Naive B cell (primary cell): ENCODE measurements around the gene METTL14. TPM values are rescaled to one million over a fixed set of nuclear protein-coding genes. Genes with fewer than 3 reads are reported as not detected.
A peak's percentile ranks its signal among the peaks of the same experiment; 100 is the strongest.

ENCODE experiments used
- ATAC-seq, 2 donors: fragments of 150-1000 bp; cut with Tn5 transposase; 2 replicates each; pipeline ENCODE4 v1.10.0; 2021; ENCODE audit warnings: low read depth in 2 of 2, mild to moderate bottlenecking in 2 of 2, moderate library complexity in 2 of 2
- DNase-seq: peaks from one replicate; pipeline ENCODE4 v3.0.0; 2022
- H3K27ac Mint-ChIP-seq, 6 donors: one replicate each; pipeline ENCODE4 v1.8.0; 2020 to 2022; ENCODE audit warnings: mild to moderate bottlenecking in 6 of 6, mixed read lengths in 6 of 6, moderate library complexity in 5 of 6, inconsistent platforms in 2 of 6
- H3K27me3 Mint-ChIP-seq, 3 donors: one replicate each; pipeline ENCODE4 v1.8.0; 2021 to 2022; ENCODE audit warnings: mixed read lengths in 3 of 3, mild to moderate bottlenecking in 1 of 3
- H3K36me3 Mint-ChIP-seq, 2 donors: one replicate each; pipeline ENCODE4 v1.8.0; 2020 to 2022; ENCODE audit warnings: mixed read lengths in 2 of 2, inconsistent platforms in 1 of 2, mild to moderate bottlenecking in 1 of 2
- H3K4me1 Mint-ChIP-seq, 3 donors: one replicate each; pipeline ENCODE4 v1.8.0; 2020 to 2022; ENCODE audit warnings: mixed read lengths in 3 of 3, inconsistent platforms in 1 of 3, mild to moderate bottlenecking in 1 of 3, moderate library complexity in 1 of 3
- H3K4me3 Mint-ChIP-seq, 8 donors: one replicate each; pipeline ENCODE4 v1.8.0; 2020 to 2022; ENCODE audit warnings: mild to moderate bottlenecking in 8 of 8, mixed read lengths in 8 of 8, moderate library complexity in 8 of 8, inconsistent platforms in 2 of 8
- H3K9me3 Mint-ChIP-seq, 7 donors: one replicate each; pipeline ENCODE4 v1.8.0; 2020 to 2022; ENCODE audit warnings: mixed read lengths in 7 of 7, mild to moderate bottlenecking in 5 of 7, inconsistent platforms in 2 of 7, moderate library complexity in 1 of 7
- polyA plus RNA-seq, 6 donors: library from polyadenylated mRNA; unstranded; fragments of 300-500 nt; fragmentation: Illumina TruSeq; gene quantifications; one replicate each; pipeline ENCODE4 v1.2.3, GENCODE V29; 2021; ENCODE audit warnings: low read depth in 6 of 6

Gene METTL14
- polyA plus RNA-seq, 6 donors from 2014 or later, result 17.4 to 47.1 (median 35.5) TPM

DNA sequence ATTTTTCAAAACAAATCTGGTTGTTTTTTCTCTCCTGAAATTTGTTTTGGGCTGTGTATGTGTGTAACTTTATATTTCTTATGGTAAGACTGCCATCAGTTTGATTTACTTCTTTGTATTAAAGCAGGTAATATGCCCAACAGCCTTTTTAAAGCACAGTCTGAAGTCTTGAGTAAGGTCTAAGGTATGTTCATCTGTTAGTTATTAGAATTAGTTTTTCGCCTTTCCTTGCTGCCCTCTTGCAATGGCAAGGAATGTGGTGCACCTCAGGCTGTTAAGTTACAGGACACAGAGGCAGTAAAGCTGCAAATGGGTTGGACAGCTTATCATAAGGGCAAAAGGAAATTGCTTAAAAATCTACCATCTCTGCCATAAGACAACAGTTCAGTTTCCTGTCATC, 71.8 kb downstream of the METTL14 start:
- no peaks in the 10 kb centered on the region for H3K27me3 Mint-ChIP-seq
- H3K9me3 Mint-ChIP-seq, result no peaks in the 10 kb centered on the region
- no peak overlapping the region for H3K4me3 Mint-ChIP-seq
- peaks cover 21 to 23% (median 22%) of the 10 kb centered on the region in 3 donors for H3K4me1 Mint-ChIP-seq
- peaks cover 0 to 20% of the 10 kb centered on the region in 2 donors for H3K36me3 Mint-ChIP-seq
- no peak overlapping the region for H3K27ac Mint-ChIP-seq
- no peak for DNase-seq
- no peak for ATAC-seq

DNA sequence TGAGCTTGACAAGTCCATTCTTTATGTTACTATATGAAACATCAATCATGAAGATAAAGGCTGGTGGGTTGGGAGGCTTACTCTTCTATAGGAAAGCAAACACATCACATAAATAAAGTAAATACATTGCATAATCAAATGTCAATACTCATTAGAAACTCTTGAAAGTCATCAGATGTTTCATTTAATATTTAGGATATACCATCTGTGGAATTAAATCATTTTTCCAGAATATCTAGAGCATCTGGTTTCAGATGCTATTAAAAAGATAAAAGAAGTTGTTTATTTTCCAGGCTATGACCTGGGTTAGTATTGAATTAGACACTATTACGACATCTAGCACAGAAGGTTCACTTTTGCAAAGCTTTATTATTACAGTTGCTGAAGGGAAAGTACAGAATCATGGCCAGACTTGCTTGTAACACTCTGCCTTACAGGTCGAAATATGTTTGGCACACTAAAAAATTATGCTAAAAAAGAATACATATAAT, 72.6 kb downstream of the METTL14 start:
- Mint-ChIP-seq H3K27ac (no peak overlapping the region), H3K36me3 (peaks cover 0 to 16% of the 10 kb centered on the region in 2 donors), H3K9me3 (no peaks in the 10 kb centered on the region), H3K4me3 (no peak overlapping the region), H3K27me3 (no peaks in the 10 kb centered on the region), H3K4me1 (peaks cover 21 to 23% (median 22%) of the 10 kb centered on the region in 3 donors)
- ATAC-seq, result no peak
- no peak for DNase-seq

DNA sequence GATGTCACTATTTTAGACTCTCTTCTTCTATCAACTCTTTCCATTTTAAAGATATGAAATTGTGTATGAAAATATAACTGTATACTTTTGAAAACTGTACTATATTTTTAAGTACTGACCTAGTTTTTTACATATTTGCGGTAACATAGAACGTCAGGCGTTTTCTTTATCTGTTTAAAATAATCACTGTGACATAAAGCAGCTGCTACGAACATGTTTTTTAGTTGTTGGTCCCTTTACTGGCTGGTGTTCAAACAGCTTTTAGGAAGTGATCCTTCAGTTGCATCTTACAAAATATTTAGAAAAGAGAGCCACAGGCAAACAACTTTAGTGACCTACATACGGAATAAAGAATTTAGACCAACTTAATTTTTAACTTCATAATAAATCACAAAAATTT, 73.1 kb downstream of the METTL14 start:
- no peak overlapping the region for H3K27ac Mint-ChIP-seq
- peaks cover 21 to 23% (median 22%) of the 10 kb centered on the region in 3 donors for H3K4me1 Mint-ChIP-seq
- H3K27me3 Mint-ChIP-seq, result no peaks in the 10 kb centered on the region
- H3K9me3 Mint-ChIP-seq, result no peaks in the 10 kb centered on the region
- no peak for DNase-seq
- H3K4me3 Mint-ChIP-seq, result no peak overlapping the region
- H3K36me3 Mint-ChIP-seq, result peaks cover 0 to 13% of the 10 kb centered on the region in 2 donors
- ATAC-seq, result no peak

DNA sequence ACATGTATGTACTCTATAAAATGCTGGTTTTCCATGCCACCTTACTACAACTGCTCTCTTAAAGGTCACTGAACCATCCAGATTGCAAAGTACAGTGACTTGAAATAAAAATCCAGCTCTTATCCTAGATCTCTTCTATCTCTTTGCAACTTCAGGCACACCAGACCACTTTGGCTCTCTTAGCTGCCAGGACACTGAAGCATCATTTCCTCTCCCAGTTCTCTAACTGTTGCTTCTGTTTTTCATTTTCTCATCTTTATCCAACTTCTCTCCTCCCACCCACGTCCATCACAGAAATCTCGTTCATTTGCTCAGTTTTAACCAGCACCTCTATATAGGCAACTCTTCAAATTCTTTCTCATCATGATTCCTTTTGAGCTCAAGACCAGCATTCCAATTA, 74.3 kb downstream of the METTL14 start:
- peak overlapping the region in 1 of 6 donors; percentile 15 for H3K27ac Mint-ChIP-seq
- no peak overlapping the region for H3K4me3 Mint-ChIP-seq
- ATAC-seq, result no peak
- peaks cover 21 to 23% (median 22%) of the 10 kb centered on the region in 3 donors for H3K4me1 Mint-ChIP-seq
- peaks cover 9 to 23% of the 10 kb centered on the region in 2 donors for H3K36me3 Mint-ChIP-seq
- no peak for DNase-seq
- H3K9me3 Mint-ChIP-seq, result no peaks in the 10 kb centered on the region
- H3K27me3 Mint-ChIP-seq, result no peaks in the 10 kb centered on the region

DNA sequence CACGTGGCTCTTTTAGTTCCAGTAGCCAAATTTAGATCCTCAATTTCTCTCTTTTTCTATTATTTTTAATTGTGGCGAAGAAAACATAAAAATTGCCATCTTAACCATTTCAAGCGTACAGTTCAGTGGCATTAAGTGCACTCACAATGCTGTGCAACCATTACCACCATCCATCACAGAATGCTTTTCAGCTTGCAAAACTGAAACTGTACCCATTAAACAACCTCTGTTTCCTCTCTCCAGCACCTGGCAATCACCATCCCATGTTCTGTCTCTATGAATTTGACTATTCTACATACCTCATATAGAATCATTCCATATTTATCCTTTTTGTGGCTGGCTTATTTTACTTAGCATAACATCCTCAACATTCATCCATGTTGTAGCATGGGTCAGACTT, 74.9 kb downstream of the METTL14 start:
- no peaks in the 10 kb centered on the region for H3K27me3 Mint-ChIP-seq
- peak overlapping the region in 2 of 8 donors; percentile 21 to 23 for H3K4me3 Mint-ChIP-seq
- H3K9me3 Mint-ChIP-seq, result no peaks in the 10 kb centered on the region
- ATAC-seq, result peak; percentile 7 to 12
- H3K36me3 Mint-ChIP-seq, result peaks cover 9 to 23% of the 10 kb centered on the region in 2 donors
- DNase-seq, result no peak
- peak overlapping the region in 2 of 6 donors; percentile 1 to 34 for H3K27ac Mint-ChIP-seq
- H3K4me1 Mint-ChIP-seq, result peaks cover 21 to 23% (median 22%) of the 10 kb centered on the region in 3 donors

DNA sequence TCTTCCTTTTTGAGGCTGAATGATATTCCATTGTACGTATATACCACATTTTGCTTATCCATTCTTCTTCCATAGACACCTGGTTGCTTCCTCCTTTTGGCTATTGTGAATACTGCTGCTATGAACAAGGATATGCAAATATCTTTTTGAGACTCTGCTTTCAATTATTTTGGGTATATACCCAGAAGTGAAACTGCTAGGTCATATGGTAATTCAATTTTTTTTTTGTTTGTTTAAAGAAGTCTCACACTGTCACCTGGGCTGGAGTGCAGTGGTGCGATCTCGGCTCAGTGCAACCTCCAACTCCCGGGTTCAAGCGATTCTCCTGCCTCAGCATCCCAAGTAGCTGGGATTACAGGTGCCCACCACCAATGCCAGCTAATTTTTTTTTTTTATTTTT, 75.3 kb downstream of the METTL14 start:
- H3K27ac Mint-ChIP-seq, result peak overlapping the region in 3 of 6 donors; percentile 1 to 63 (median 34)
- DNase-seq, result peak; percentile 60

DNA sequence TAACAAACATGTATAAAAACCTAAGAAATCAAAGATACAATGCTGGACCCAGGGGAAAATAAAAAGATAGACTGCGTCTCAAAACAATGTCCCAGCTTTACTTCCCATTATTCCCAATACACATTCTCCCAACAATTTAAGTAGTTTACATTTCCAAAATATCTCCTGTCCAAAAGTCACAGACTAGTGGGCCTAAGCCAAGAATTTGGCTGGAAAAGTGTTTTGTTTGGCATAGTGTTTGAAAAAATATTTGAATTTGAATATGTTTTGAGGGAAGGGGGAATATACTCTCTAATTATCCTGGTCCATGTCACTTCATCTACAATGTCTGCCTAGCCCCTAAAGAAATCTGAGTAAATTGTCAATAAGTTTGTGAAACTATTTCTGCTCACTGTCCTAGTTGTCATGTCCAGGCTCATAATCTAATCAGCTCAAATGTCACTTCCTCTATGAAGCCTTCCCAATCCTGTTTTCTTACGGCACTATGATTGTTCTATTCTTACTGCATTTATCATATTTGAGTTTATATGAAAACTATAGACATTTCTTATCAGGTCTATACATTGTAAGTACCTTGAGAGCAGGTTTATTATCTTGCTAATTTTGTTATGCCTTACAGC, 76.3 kb downstream of the METTL14 start:
- Mint-ChIP-seq H3K9me3 (no peaks in the 10 kb centered on the region), H3K27ac (peak overlapping the region in 2 of 6 donors; percentile 15 to 39), H3K36me3 (peaks cover 9 to 24% of the 10 kb centered on the region in 2 donors), H3K4me1 (peaks cover 21 to 23% (median 22%) of the 10 kb centered on the region in 3 donors), H3K4me3 (peak overlapping the region in 1 of 8 donors; percentile 10), H3K27me3 (no peaks in the 10 kb centered on the region)
- DNase-seq, result no peak
- no peak for ATAC-seq

More for the DNA sequence above, 75.3 kb downstream of the METTL14 start:
- Mint-ChIP-seq H3K4me1 (peaks cover 21 to 23% (median 22%) of the 10 kb centered on the region in 3 donors), H3K4me3 (peak overlapping the region in 6 of 8 donors; percentile 17 to 71 (median 40)), H3K36me3 (peaks cover 9 to 23% of the 10 kb centered on the region in 2 donors), H3K9me3 (no peaks in the 10 kb centered on the region), H3K27me3 (no peaks in the 10 kb centered on the region)
- ATAC-seq, result peak; percentile 97 to 99

DNA sequence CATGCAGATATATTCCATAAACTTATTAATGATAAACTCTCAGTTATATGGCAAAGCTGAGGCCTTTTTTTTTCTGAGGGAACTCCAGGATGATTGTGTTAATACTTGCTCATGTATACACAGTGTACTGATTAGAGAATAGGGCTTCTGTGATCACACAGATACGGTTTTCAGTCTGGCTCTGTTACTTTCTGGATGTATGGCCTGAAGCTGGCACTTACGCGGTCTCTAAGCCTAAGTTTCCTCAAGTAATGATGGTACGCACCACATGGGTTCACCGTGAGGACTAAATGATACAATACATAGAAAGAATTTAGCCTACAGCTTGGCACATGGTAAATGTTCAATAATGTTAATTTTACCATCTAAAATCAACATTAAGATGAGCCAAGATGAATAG, 77.0 kb downstream of the METTL14 start:
- no peaks in the 10 kb centered on the region for H3K9me3 Mint-ChIP-seq
- peaks cover 9 to 26% of the 10 kb centered on the region in 2 donors for H3K36me3 Mint-ChIP-seq
- H3K4me1 Mint-ChIP-seq, result peaks cover 21 to 23% (median 22%) of the 10 kb centered on the region in 3 donors
- no peak overlapping the region for H3K4me3 Mint-ChIP-seq
- ATAC-seq (no peak), DNase-seq (no peak)
- peak overlapping the region in 1 of 6 donors; percentile 24 for H3K27ac Mint-ChIP-seq
- H3K27me3 Mint-ChIP-seq, result no peaks in the 10 kb centered on the region

DNA sequence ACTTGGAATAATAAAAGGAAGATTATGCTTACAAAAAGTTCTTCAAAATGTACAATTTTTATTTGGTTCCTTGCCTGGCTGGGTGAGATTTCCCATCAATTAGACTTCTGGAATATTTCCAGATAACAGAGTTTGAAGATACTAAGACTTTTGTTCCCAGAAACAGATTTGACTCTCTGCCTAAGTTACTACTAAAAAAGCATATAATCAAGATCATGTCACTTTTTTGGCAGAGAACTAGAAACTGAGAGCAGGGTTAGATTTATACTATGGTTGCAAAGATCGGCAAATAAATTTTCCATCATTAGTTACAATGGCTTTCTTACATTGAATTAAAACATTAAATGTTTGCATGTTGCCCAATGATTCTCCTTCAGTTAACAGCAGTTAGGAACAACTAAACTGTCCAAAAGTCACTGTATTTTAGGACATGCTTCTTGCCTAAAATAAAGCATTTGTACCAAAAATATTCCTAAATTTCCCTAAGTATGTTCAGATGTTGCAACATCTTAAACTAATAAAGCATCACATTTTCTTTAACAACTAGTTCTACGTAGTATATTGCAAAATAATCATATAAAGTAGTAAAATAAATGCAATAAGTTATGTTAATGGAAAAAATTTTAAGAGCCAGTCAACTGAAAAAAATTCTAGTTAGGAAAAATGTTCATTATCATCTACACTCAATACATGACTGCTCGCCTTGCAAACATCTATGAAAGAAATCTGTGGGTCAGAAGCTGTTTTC, 77.7 kb downstream of the METTL14 start:
- Mint-ChIP-seq H3K4me3 (no peak overlapping the region), H3K27me3 (no peaks in the 10 kb centered on the region), H3K27ac (no peak overlapping the region), H3K9me3 (no peaks in the 10 kb centered on the region), H3K36me3 (peaks cover 9 to 20% of the 10 kb centered on the region in 2 donors), H3K4me1 (peaks cover 21 to 23% (median 22%) of the 10 kb centered on the region in 3 donors)
- DNase-seq (no peak), ATAC-seq (no peak)

Other genes starting within 250 kb of the METTL14 start
- gene SEC24D, start 150.7 kb downstream of the METTL14 start, polyA plus RNA-seq, result 10 to 100 TPM; 10.7 to 13.8 (median 11.3) TPM
- under 1 TPM in 4 of 6 donors, not detected in 2; 0.05 to 0.24 (median 0.12) TPM for gene SYNPO2, start 203.5 kb downstream of the METTL14 start, polyA plus RNA-seq